Fibroblast of lung (primary cell): ENCODE measurements around the gene DRC7. TPM values are rescaled to one million over a fixed set of nuclear protein-coding genes. Genes with fewer than 3 reads are reported as not detected.

Experiments
- DNase-seq, 2 donors: peaks; one replicate each; pipeline versions ENCODE4 v3.0.0 to v3.0.0-alpha.2; 2010; ENCODE audit warnings: low read depth in 2 of 2
- H2AFZ ChIP-seq: 2 replicates; pipeline ENCODE4 v1.5.1; 2012; ENCODE audit warnings: low read length, control low read depth, inconsistent platforms
- H3K27ac ChIP-seq: 2 replicates; pipeline ENCODE4 v1.5.1; 2011; ENCODE audit warnings: low read length, control low read depth; ENCODE audit not compliant: insufficient read depth
- H3K27me3 ChIP-seq: 2 replicates; pipeline ENCODE4 v1.5.1; 2011; ENCODE audit warnings: mild to moderate bottlenecking, low read length; ENCODE audit not compliant: control insufficient read depth, insufficient read depth
- H3K36me3 ChIP-seq: 2 replicates; pipeline ENCODE4 v1.5.1; 2011; ENCODE audit warnings: low read length; ENCODE audit not compliant: control insufficient read depth, insufficient read depth
- H3K4me1 ChIP-seq: 2 replicates; pipeline ENCODE4 v1.5.1; 2011; ENCODE audit warnings: low read length; ENCODE audit not compliant: control insufficient read depth, insufficient read depth; ENCODE audit errors: extremely low read depth
- H3K4me2 ChIP-seq: 2 replicates; pipeline ENCODE4 v1.5.1; 2011; ENCODE audit warnings: low read length, control low read depth; ENCODE audit not compliant: insufficient read depth; ENCODE audit errors: extremely low read depth
- H3K4me3 ChIP-seq, 4 experiments: fragments of 200-600 bp in 1 of 4; sonication (generic) in 1 of 4; replicated peaks in 1 of 4; 2 replicates each; pipeline ENCODE4 v1.5.1; 2011 to 2016; ENCODE audit warnings: low read length in 4 of 4, low read depth in 3 of 4, mild to moderate bottlenecking in 3 of 4, control low read depth in 2 of 4, inconsistent platforms in 1 of 4, mixed read lengths in 1 of 4; ENCODE audit not compliant: insufficient read depth in 1 of 4; ENCODE audit errors: control extremely low read depth in 1 of 4
- H3K79me2 ChIP-seq: 2 replicates; pipeline ENCODE4 v1.5.1; 2012; ENCODE audit warnings: mild to moderate bottlenecking, low read length, inconsistent platforms; ENCODE audit not compliant: control insufficient read depth, insufficient read depth
- H3K9ac ChIP-seq: 2 replicates; pipeline ENCODE4 v1.5.1; 2011; ENCODE audit warnings: mild to moderate bottlenecking, low read length, control low read depth; ENCODE audit not compliant: insufficient read depth
- H3K9me3 ChIP-seq: 2 replicates; pipeline ENCODE4 v1.5.1; 2012; ENCODE audit warnings: low read depth, low read length; ENCODE audit not compliant: control insufficient read depth, insufficient read depth
- H4K20me1 ChIP-seq: 2 replicates; pipeline ENCODE4 v1.5.1; 2011; ENCODE audit warnings: low read length; ENCODE audit not compliant: control insufficient read depth, insufficient read depth; ENCODE audit errors: extremely low read depth
- EZH2 ChIP-seq: IDR thresholded peaks from 2 replicates; pipeline ENCODE4 v1.5.1; 2012; ENCODE audit warnings: low read length, control low read depth, mild to moderate bottlenecking; ENCODE audit errors: missing control alignments
- polyA plus RNA-seq, 2 donors: library from polyadenylated mRNA; depleted of rRNA in 1 of 2; stranded (reverse) in 1 of 2; unstranded in 1 of 2; fragments of >200 nt; gene quantifications; 2 replicates each; pipeline ENCODE4 v1.2.1, GENCODE V29; 2011 to 2012; ENCODE audit warnings: missing spikeins in 1 of 2
- total RNA-seq: library from RNA; depleted of rRNA; stranded (reverse); fragments of >200 nt; gene quantifications from 2 replicates; pipeline ENCODE4 v1.2.1, GENCODE V29; 2014
- TF ChIP-seq, protein P1 (sequence below), 2 donors: IDR thresholded peaks in 1 of 2; conservative IDR thresholded peaks in 1 of 2; 1 replicate in 1 of 2; 2 replicates in 1 of 2; pipeline ENCODE4 v1.5.1; 2011 to 2012; ENCODE audit warnings: low read length in 2 of 2, control low read depth in 1 of 2, inconsistent platforms in 1 of 2, low read depth in 1 of 2, mild to moderate bottlenecking in 1 of 2

The DRC7 gene
- total and polyA plus RNA-seq, 2 donors (not counting 1 experiment from before 2014, with no cell fraction given), result not detected

DNA sequence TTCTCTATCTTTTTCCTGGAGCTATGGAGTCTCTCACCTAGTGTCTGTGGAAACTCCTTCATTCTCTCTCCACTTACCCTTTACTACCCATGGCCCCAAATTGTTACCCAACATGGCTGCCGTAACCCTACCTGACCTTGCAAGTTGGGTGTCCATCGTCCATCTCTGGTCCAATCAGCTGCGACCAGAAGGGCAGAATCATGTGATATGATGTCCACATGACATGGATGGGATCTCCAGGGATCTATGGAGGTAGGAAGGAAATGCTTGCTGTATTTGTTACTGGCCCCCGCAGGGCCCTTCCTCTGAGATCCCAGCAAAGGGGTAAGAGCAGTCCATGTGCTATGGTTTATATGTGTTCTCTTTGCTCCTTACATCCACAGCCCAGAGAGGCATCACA is 8.0 kb upstream of the DRC7 start:
- H3K4me3 ChIP-seq, result no peak overlapping the region
- no peak overlapping the region for H3K9ac ChIP-seq
- no peaks in the 10 kb centered on the region for H3K9me3 ChIP-seq
- TF ChIP-seq, protein P1, sequence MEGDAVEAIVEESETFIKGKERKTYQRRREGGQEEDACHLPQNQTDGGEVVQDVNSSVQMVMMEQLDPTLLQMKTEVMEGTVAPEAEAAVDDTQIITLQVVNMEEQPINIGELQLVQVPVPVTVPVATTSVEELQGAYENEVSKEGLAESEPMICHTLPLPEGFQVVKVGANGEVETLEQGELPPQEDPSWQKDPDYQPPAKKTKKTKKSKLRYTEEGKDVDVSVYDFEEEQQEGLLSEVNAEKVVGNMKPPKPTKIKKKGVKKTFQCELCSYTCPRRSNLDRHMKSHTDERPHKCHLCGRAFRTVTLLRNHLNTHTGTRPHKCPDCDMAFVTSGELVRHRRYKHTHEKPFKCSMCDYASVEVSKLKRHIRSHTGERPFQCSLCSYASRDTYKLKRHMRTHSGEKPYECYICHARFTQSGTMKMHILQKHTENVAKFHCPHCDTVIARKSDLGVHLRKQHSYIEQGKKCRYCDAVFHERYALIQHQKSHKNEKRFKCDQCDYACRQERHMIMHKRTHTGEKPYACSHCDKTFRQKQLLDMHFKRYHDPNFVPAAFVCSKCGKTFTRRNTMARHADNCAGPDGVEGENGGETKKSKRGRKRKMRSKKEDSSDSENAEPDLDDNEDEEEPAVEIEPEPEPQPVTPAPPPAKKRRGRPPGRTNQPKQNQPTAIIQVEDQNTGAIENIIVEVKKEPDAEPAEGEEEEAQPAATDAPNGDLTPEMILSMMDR (conservative IDR thresholded peaks at IDR 0.05 in 1 of 2, IDR thresholded peaks at IDR 0.05 in 1 of 2; ENCODE audit: low read depth in 1 of 2, low read length in 2 of 2), result no peak
- TF ChIP-seq EZH2, result no peak
- H3K79me2 ChIP-seq, result no peaks in the 10 kb centered on the region
- H3K4me1 ChIP-seq, result no peaks in the 10 kb centered on the region
- no peaks in the 10 kb centered on the region for H4K20me1 ChIP-seq
- no peak overlapping the region for H2AFZ ChIP-seq
- no peak overlapping the region for H3K27ac ChIP-seq
- DNase-seq, result no peak
- peaks cover 13% of the 10 kb centered on the region for H3K27me3 ChIP-seq
- H3K4me2 ChIP-seq, result no peak overlapping the region
- H3K36me3 ChIP-seq, result no peaks in the 10 kb centered on the region

GRCh38 chr16:57687363-57687929 is 7.2 kb upstream of the DRC7 start:
- Histone ChIP-seq H4K20me1 (no peaks in the 10 kb centered on the region), H3K4me3 (no peak overlapping the region), H3K27me3 (peaks cover 13% of the 10 kb centered on the region), H3K79me2 (no peaks in the 10 kb centered on the region), H3K4me2 (no peak overlapping the region), H3K27ac (no peak overlapping the region), H3K9ac (no peak overlapping the region), H3K36me3 (no peaks in the 10 kb centered on the region), H3K4me1 (no peaks in the 10 kb centered on the region), H2AFZ (no peak overlapping the region), H3K9me3 (no peaks in the 10 kb centered on the region)
- TF ChIP-seq, protein P1 (conservative IDR thresholded peaks at IDR 0.05 in 1 of 2, IDR thresholded peaks at IDR 0.05 in 1 of 2; ENCODE audit: low read depth in 1 of 2, low read length in 2 of 2), result no peak
- TF ChIP-seq EZH2, result no peak
- DNase-seq, result no peak

GRCh38 chr16:57688487-57688986 is 6.1 kb upstream of the DRC7 start:
- peaks cover 13% of the 10 kb centered on the region for H3K27me3 ChIP-seq
- H3K4me3 ChIP-seq, result no peak overlapping the region
- DNase-seq, result no peak
- H3K36me3 ChIP-seq, result no peaks in the 10 kb centered on the region
- no peak overlapping the region for H2AFZ ChIP-seq
- no peak overlapping the region for H3K9ac ChIP-seq
- H3K4me1 ChIP-seq, result no peaks in the 10 kb centered on the region
- no peaks in the 10 kb centered on the region for H3K79me2 ChIP-seq
- H3K27ac ChIP-seq, result no peak overlapping the region
- H4K20me1 ChIP-seq, result no peaks in the 10 kb centered on the region
- H3K4me2 ChIP-seq, result no peak overlapping the region
- TF ChIP-seq, protein P1 (conservative IDR thresholded peaks at IDR 0.05 in 1 of 2, IDR thresholded peaks at IDR 0.05 in 1 of 2; ENCODE audit: low read depth in 1 of 2, low read length in 2 of 2), result no peak
- no peak for TF ChIP-seq EZH2
- no peaks in the 10 kb centered on the region for H3K9me3 ChIP-seq
